Cardiac fibroblast (primary cell): ENCODE data around the gene CEACAM5.
"Not testable (repeated sequence)": the region's sequence is repeated elsewhere in the genome, so short reads cannot be mapped to it uniquely, and the experiment has no call there.

Source experiments
- DNase-seq, 2 donors: peaks; one replicate each; pipeline versions ENCODE4 v3.0.0 to v3.0.0-alpha.2; 2010; ENCODE audit warnings: low read depth in 2 of 2
- H3K4me3 ChIP-seq, 2 donors: replicated peaks in 1 of 2; 1 replicate in 1 of 2; 2 replicates in 1 of 2; pipeline ENCODE4 v1.5.1; 2011; ENCODE audit warnings: low read depth in 2 of 2, low read length in 2 of 2, mild to moderate bottlenecking in 2 of 2, moderate library complexity in 1 of 2
- TF ChIP-seq, protein P1 (sequence below): IDR thresholded peaks from one replicate; pipeline ENCODE4 v1.5.1; 2011; ENCODE audit warnings: low read depth, mild to moderate bottlenecking, low read length, inconsistent platforms

CEACAM5 gene

DNA sequence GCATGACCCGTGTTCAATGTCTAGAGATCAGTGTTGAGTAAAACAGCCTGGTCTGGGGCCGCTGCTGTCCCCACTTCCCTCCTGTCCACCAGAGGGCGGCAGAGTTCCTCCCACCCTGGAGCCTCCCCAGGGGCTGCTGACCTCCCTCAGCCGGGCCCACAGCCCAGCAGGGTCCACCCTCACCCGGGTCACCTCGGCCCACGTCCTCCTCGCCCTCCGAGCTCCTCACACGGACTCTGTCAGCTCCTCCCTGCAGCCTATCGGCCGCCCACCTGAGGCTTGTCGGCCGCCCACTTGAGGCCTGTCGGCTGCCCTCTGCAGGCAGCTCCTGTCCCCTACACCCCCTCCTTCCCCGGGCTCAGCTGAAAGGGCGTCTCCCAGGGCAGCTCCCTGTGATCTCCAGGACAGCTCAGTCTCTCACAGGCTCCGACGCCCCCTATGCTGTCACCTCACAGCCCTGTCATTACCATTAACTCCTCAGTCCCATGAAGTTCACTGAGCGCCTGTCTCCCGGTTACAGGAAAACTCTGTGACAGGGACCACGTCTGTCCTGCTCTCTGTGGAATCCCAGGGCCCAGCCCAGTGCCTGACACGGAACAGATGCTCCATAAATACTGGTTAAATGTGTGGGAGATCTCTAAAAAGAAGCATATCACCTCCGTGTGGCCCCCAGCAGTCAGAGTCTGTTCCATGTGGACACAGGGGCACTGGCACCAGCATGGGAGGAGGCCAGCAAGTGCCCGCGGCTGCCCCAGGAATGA, 1.5 kb upstream of the CEACAM5 start:
- TF ChIP-seq, protein P1, sequence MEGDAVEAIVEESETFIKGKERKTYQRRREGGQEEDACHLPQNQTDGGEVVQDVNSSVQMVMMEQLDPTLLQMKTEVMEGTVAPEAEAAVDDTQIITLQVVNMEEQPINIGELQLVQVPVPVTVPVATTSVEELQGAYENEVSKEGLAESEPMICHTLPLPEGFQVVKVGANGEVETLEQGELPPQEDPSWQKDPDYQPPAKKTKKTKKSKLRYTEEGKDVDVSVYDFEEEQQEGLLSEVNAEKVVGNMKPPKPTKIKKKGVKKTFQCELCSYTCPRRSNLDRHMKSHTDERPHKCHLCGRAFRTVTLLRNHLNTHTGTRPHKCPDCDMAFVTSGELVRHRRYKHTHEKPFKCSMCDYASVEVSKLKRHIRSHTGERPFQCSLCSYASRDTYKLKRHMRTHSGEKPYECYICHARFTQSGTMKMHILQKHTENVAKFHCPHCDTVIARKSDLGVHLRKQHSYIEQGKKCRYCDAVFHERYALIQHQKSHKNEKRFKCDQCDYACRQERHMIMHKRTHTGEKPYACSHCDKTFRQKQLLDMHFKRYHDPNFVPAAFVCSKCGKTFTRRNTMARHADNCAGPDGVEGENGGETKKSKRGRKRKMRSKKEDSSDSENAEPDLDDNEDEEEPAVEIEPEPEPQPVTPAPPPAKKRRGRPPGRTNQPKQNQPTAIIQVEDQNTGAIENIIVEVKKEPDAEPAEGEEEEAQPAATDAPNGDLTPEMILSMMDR: peak; percentile 49
- peak; percentile 6 to 36 for DNase-seq
- no peak overlapping the region for H3K4me3 ChIP-seq

DNA sequence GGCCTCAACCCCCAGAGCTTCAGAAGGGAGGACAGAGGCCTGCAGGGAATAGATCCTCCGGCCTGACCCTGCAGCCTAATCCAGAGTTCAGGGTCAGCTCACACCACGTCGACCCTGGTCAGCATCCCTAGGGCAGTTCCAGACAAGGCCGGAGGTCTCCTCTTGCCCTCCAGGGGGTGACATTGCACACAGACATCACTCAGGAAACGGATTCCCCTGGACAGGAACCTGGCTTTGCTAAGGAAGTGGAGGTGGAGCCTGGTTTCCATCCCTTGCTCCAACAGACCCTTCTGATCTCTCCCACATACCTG, 969 bp upstream of the CEACAM5 start:
- DNase-seq: no peak

DNA sequence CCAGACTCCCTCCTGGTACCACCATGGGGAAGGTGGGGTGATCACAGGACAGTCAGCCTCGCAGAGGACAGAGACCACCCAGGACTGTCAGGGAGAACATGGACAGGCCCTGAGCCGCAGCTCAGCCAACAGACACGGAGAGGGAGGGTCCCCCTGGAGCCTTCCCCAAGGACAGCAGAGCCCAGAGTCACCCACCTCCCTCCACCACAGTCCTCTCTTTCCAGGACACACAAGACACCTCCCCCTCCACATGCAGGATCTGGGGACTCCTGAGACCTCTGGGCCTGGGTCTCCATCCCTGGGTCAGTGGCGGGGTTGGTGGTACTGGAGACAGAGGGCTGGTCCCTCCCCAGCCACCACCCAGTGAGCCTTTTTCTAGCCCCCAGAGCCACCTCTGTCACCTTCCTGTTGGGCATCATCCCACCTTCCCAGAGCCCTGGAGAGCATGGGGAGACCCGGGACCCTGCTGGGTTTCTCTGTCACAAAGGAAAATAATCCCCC, 505 bp upstream of the CEACAM5 start:
- H3K4me3 ChIP-seq: no peak overlapping the region
- TF ChIP-seq, protein P1: no peak
- DNase-seq: no peak

More for the DNA sequence above, 969 bp upstream of the CEACAM5 start:
- TF ChIP-seq, protein P1: no peak
- H3K4me3 ChIP-seq: no peak overlapping the region

DNA sequence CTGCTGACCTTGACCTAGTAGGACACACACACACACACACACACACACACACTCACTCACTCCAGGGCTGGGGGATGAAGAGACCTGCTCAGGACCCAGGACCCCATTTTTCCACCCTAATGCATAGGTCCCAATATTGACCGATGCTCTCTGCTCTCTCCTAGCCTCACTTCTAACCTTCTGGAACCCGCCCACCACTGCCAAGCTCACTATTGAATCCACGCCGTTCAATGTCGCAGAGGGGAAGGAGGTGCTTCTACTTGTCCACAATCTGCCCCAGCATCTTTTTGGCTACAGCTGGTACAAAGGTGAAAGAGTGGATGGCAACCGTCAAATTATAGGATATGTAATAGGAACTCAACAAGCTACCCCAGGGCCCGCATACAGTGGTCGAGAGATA, 1.1 kb downstream of the CEACAM5 start:
- not testable (repeated sequence) for DNase-seq, H3K4me3 ChIP-seq

DNA sequence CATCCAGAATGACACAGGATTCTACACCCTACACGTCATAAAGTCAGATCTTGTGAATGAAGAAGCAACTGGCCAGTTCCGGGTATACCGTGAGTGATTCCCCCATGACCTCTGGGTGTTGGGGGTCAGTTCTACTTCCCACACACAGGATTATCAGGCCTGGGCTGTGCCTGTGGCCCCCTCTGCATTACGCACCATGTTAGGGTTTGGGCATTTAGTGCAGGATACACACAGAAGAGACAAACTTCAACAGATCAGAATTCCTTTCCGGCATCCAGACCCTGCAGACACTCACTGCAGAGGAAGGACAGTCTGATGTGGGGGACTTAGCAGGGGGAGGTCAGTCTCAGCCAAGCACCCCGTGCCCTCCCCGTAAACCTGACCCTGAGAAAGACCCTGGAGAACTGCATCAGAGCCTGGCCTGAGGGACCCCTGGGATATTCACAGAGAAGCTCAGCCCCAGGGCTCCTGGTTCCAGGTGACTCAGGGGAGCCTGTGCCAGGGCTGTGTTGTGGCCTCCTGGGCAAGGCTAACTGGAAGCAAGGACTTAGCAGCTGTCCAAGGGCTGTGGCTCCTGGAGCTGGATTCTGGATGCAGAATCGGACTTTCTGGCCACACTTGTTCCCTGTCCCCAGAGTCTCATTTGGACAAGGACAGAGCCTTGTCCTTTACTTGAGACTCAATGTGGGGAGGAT, 1.7 kb downstream of the CEACAM5 start:
- TF ChIP-seq, protein P1: no peak
- no peak overlapping the region for H3K4me3 ChIP-seq
- no peak for DNase-seq

DNA sequence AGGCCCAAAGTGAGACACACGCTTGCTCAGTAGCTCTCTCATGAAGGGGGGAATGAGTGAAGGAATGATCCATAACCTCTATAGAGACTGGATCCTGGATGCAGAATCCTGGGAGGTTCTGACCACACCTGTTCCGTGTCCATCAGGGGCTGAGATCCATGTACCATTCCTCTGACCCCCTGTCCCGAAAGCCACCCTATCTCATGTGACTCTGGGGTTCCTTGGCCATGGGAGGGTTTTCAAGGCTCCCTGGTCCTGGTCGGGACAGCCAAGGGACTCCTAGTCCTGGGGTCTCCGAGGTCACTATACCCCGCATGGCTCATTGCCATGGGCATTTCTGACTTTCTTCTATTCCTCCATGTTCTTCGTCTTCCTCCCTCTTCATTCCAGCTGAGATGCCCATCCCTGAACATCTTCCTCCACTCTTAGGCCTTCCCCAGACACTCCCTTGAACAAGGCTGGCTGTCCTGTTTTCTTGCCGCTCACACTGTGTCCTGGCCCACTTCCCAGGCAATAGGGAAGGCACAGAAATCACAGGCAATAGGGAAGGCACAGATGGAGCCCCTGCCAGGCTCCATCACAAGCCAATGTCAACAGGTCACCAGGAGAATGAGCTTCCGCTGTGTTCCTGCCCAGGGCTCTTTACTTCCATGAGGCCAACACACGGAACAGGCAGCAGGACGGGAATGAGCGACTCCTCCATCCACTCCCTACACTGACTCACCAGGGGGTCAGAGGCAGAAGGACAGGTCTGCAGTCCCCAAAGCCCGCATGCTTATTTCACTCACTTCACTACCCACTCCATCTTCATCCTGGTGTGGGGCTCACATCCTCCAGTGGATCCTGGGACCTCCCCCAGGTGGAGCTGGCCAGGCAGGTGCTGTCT, 3.2 kb downstream of the CEACAM5 start:
- no peak for DNase-seq
- TF ChIP-seq, protein P1: no peak
- H3K4me3 ChIP-seq: no peak overlapping the region

DNA sequence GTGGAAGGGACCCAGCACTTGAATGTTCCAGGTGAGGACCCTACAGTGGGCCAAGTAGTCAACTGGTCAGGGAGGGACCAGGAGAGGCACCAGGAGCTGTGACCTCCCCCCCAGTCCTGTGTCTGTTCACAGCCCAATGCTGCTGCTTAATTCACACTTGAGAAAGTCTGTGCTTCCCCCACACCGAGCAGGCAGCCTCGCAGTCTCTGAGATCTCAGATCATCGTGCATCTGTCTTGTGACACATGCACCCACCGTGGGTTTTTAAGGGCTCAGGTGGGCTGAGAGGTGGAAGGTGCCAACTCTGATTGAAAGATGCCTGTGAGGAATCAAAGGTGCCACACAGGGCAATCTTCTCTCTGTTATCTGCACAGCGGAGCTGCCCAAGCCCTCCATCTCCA, 6.2 kb downstream of the CEACAM5 start:
- TF ChIP-seq, protein P1: no peak
- H3K4me3 ChIP-seq: no peak overlapping the region
- no peak for DNase-seq
